H9 (cell line): ENCODE results near the gene ACO1. TPM values are rescaled to one million over a fixed set of nuclear protein-coding genes. Genes with fewer than 3 reads are reported as not detected.

Source experiments
- DNase-seq: peaks from one replicate; pipeline ENCODE4 v3.0.0-alpha.2; 2017
- H2AFZ ChIP-seq: one replicate; pipeline ENCODE4 v1.6.1; 2013; ENCODE audit warnings: mild to moderate bottlenecking, low read length, control low read depth, moderate library complexity
- H2AK5ac ChIP-seq: 2 replicates; pipeline ENCODE4 v1.6.1; 2013; ENCODE audit warnings: low read length, control low read depth, mixed read lengths; ENCODE audit not compliant: insufficient read length
- H2BK120ac ChIP-seq: one replicate; pipeline ENCODE4 v1.6.1; 2013; ENCODE audit warnings: low read depth, mild to moderate bottlenecking, low read length, control low read depth, inconsistent platforms; ENCODE audit not compliant: poor library complexity, severe bottlenecking
- H2BK12ac ChIP-seq: 2 replicates; pipeline ENCODE4 v1.6.1; 2013; ENCODE audit warnings: low read length, control low read depth, mixed read lengths, low read depth; ENCODE audit not compliant: insufficient read length
- H2BK15ac ChIP-seq: 2 replicates; pipeline ENCODE4 v1.6.1; 2013; ENCODE audit warnings: low read depth, low read length, control low read depth
- H2BK20ac ChIP-seq: one replicate; pipeline ENCODE4 v1.6.1; 2013; ENCODE audit warnings: low read depth, mild to moderate bottlenecking, low read length, control low read depth, inconsistent platforms; ENCODE audit not compliant: poor library complexity, severe bottlenecking
- H2BK5ac ChIP-seq: 2 replicates; pipeline ENCODE4 v1.6.1; 2013; ENCODE audit warnings: low read length, control low read depth, mixed read lengths; ENCODE audit not compliant: insufficient read length
- H3K14ac ChIP-seq: 2 replicates; pipeline ENCODE4 v1.6.1; 2013; ENCODE audit warnings: low read length, control low read depth; ENCODE audit not compliant: insufficient read depth
- H3K18ac ChIP-seq: 2 replicates; pipeline ENCODE4 v1.6.1; 2013; ENCODE audit warnings: low read depth, mild to moderate bottlenecking, mixed read lengths, low read length, control low read depth; ENCODE audit not compliant: insufficient read length
- H3K23ac ChIP-seq: 2 replicates; pipeline ENCODE4 v1.6.1; 2013; ENCODE audit warnings: low read length, control low read depth, mixed read lengths, low read depth; ENCODE audit not compliant: insufficient read length
- H3K23me2 ChIP-seq: 2 replicates; pipeline ENCODE4 v1.6.1; 2013; ENCODE audit warnings: low read depth, mild to moderate bottlenecking, mixed read lengths, low read length, control low read depth; ENCODE audit not compliant: insufficient read length, poor library complexity, severe bottlenecking
- H3K27ac ChIP-seq: 2 replicates; pipeline ENCODE4 v1.5.1; 2013; ENCODE audit warnings: low read length, control low read depth, mixed read lengths, low read depth; ENCODE audit not compliant: insufficient read length
- H3K27me3 ChIP-seq: 2 replicates; pipeline ENCODE4 v1.6.1; 2013; ENCODE audit warnings: low read length, control low read depth, inconsistent platforms; ENCODE audit not compliant: insufficient read depth
- H3K4ac ChIP-seq: 2 replicates; pipeline ENCODE4 v1.6.1; 2013; ENCODE audit warnings: low read depth, mild to moderate bottlenecking, control low read depth, inconsistent platforms, low read length, moderate library complexity
- H3K4me1 ChIP-seq: 2 replicates; pipeline ENCODE4 v1.6.1; 2013; ENCODE audit warnings: low read length, control low read depth, inconsistent platforms; ENCODE audit not compliant: insufficient read depth
- H3K4me2 ChIP-seq: 2 replicates; pipeline ENCODE4 v1.6.1; 2013; ENCODE audit warnings: low read length, control low read depth, mixed read lengths; ENCODE audit not compliant: insufficient read length, insufficient read depth
- H3K56ac ChIP-seq: 2 replicates; pipeline ENCODE4 v1.6.1; 2013; ENCODE audit warnings: low read depth, mild to moderate bottlenecking, mixed read lengths, low read length, control low read depth; ENCODE audit not compliant: insufficient read length
- H3K79me1 ChIP-seq: 2 replicates; pipeline ENCODE4 v1.6.1; 2013; ENCODE audit warnings: low read depth, mild to moderate bottlenecking, moderate library complexity, low read length, control low read depth, inconsistent platforms; ENCODE audit not compliant: insufficient read depth, poor library complexity, severe bottlenecking
- H3K79me2 ChIP-seq: 2 replicates; pipeline ENCODE4 v1.6.1; 2013; ENCODE audit warnings: low read length, control low read depth, inconsistent platforms; ENCODE audit not compliant: insufficient read depth
- H3K9ac ChIP-seq: 2 replicates; pipeline ENCODE4 v1.6.1; 2013; ENCODE audit warnings: low read length, control low read depth, mixed read lengths; ENCODE audit not compliant: insufficient read length; ENCODE audit errors: extremely low read depth
- H3K9me3 ChIP-seq: one replicate; pipeline ENCODE4 v1.6.1; 2013; ENCODE audit warnings: low read depth, low read length, inconsistent platforms; ENCODE audit not compliant: control insufficient read depth
- H3T11ph ChIP-seq: one replicate; pipeline ENCODE4 v1.6.1; 2013; ENCODE audit warnings: mild to moderate bottlenecking, low read length, control low read depth, inconsistent platforms
- H4K20me1 ChIP-seq: one replicate; pipeline ENCODE4 v1.6.1; 2013; ENCODE audit not compliant: control insufficient read depth, insufficient read length, insufficient read depth
- H4K5ac ChIP-seq: 2 replicates; pipeline ENCODE4 v1.6.1; 2013; ENCODE audit warnings: low read depth, mild to moderate bottlenecking, mixed read lengths, low read length, control low read depth; ENCODE audit not compliant: insufficient read length
- H4K8ac ChIP-seq: replicated peaks from 2 replicates; pipeline ENCODE4 v1.6.1; 2013; ENCODE audit warnings: low read length, control low read depth, mixed read lengths, low read depth; ENCODE audit not compliant: insufficient read length
- H4K91ac ChIP-seq: 2 replicates; pipeline ENCODE4 v1.6.1; 2013; ENCODE audit warnings: low read depth, mild to moderate bottlenecking, moderate library complexity, mixed read lengths, low read length, control low read depth; ENCODE audit not compliant: insufficient read length
- H3K27ac Mint-ChIP-seq, 3 experiments: 2 replicates in 2 of 3; 3 replicates in 1 of 3; pipeline ENCODE4 v1.8.0; 2020 to 2021; ENCODE audit warnings: mixed read lengths in 3 of 3, mild to moderate bottlenecking in 1 of 3, moderate library complexity in 1 of 3
- H3K27me3 Mint-ChIP-seq: 2 replicates; pipeline ENCODE4 v1.8.0; 2021; ENCODE audit warnings: low read depth, mild to moderate bottlenecking, moderate library complexity, mixed read lengths
- H3K36me3 Mint-ChIP-seq, 3 experiments: 2 replicates in 2 of 3; 3 replicates in 1 of 3; pipeline ENCODE4 v1.8.0; 2020 to 2021; ENCODE audit warnings: low read depth in 3 of 3, mixed read lengths in 3 of 3; ENCODE audit not compliant: insufficient read depth in 1 of 3
- H3K4me1 Mint-ChIP-seq, 2 experiments: 2 replicates each; pipeline ENCODE4 v1.8.0; 2020; ENCODE audit warnings: mixed read lengths in 2 of 2
- H3K4me3 Mint-ChIP-seq, 2 experiments: 2 replicates in 1 of 2; 3 replicates in 1 of 2; pipeline ENCODE4 v1.8.0; 2020 to 2021; ENCODE audit warnings: mild to moderate bottlenecking in 2 of 2, mixed read lengths in 2 of 2, moderate library complexity in 1 of 2
- H3K9me3 Mint-ChIP-seq, 2 experiments: 2 replicates in 1 of 2; 3 replicates in 1 of 2; pipeline ENCODE4 v1.8.0; 2020; ENCODE audit warnings: mild to moderate bottlenecking in 2 of 2, mixed read lengths in 2 of 2, moderate library complexity in 1 of 2
- WGBS: extraction: QIAGEN DNeasy Blood & Tissue Kit; methylation state at CpG from one replicate; pipeline ENCODE4 v1.1.7; 2013; ENCODE audit warnings: missing lambda C conversion rate, low lambda C conversion rate, mixed read lengths; ENCODE audit not compliant: insufficient read length; ENCODE audit errors: extremely low coverage; 5-methylcytosine and 5-hydroxymethylcytosine counted together
- total RNA-seq: library from RNA; stranded (reverse); gene quantifications from 2 replicates; pipeline ENCODE4 v1.2.1, GENCODE V29; 2021
- TF ChIP-seq, protein P1 (sequence below): fragments of 200-600 bp; sonication (generic); conservative IDR thresholded peaks from 3 replicates; pipeline ENCODE4 v1.8.0; 2021; ENCODE audit warnings: antibody characterized with exemption, mild to moderate bottlenecking

Gene ACO1
- total RNA-seq, 1 experiment from 2014 or later = 44.5 TPM

DNA sequence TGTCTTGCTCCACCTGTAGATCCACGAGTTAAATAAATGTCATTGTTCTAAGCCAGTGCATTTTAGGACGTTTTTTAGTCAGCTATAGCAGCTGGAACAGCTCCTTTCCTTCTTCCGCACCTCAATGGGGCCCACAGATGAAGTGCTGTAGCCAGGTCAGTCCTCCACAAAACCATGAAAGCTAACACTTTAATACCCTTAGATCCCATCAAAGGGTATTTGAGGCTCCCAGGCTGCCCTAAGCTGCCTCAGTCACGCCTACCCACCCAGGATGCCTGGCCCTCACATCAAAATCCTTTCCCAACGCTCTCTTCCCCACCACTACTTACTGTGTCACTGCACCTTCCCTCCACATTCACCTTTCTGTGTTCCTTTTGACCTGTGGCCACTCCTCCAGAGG lies 44.1 kb upstream of the ACO1 start:
- H3K4me2 ChIP-seq = no peak overlapping the region
- H3K23me2 ChIP-seq = peaks cover 3% of the 10 kb centered on the region
- no peaks in the 10 kb centered on the region; a peak in 2 of 7 replicates for H3K36me3 Mint-ChIP-seq
- H4K91ac ChIP-seq = no peak overlapping the region
- H3K56ac ChIP-seq = no peak overlapping the region
- peaks cover 10% of the 10 kb centered on the region for H3K4me1 ChIP-seq
- H3K27me3 ChIP-seq = no peaks in the 10 kb centered on the region
- H3K9ac ChIP-seq = no peak overlapping the region
- no peak overlapping the region for H3K27ac ChIP-seq
- H2BK15ac ChIP-seq = no peak overlapping the region
- H2AFZ ChIP-seq = no peak overlapping the region
- H3K27ac Mint-ChIP-seq = peak overlapping the region in 1 of 3 experiments; percentile 21; a peak in 2 of 7 replicates
- no peak overlapping the region for H3K4me3 Mint-ChIP-seq
- no peak overlapping the region for H4K8ac ChIP-seq
- no peaks in the 10 kb centered on the region for H3K27me3 Mint-ChIP-seq
- H3K9me3 ChIP-seq = no peaks in the 10 kb centered on the region
- H2BK5ac ChIP-seq = no peak overlapping the region
- H3K9me3 Mint-ChIP-seq = no peaks in the 10 kb centered on the region; a peak in 1 of 5 replicates
- H2BK120ac ChIP-seq = no peak overlapping the region
- no peaks in the 10 kb centered on the region for H3K79me2 ChIP-seq
- no peak overlapping the region for H2AK5ac ChIP-seq
- H4K20me1 ChIP-seq = no peaks in the 10 kb centered on the region
- H3K23ac ChIP-seq = no peak overlapping the region
- no peak overlapping the region for H3K14ac ChIP-seq
- TF ChIP-seq, protein P1, sequence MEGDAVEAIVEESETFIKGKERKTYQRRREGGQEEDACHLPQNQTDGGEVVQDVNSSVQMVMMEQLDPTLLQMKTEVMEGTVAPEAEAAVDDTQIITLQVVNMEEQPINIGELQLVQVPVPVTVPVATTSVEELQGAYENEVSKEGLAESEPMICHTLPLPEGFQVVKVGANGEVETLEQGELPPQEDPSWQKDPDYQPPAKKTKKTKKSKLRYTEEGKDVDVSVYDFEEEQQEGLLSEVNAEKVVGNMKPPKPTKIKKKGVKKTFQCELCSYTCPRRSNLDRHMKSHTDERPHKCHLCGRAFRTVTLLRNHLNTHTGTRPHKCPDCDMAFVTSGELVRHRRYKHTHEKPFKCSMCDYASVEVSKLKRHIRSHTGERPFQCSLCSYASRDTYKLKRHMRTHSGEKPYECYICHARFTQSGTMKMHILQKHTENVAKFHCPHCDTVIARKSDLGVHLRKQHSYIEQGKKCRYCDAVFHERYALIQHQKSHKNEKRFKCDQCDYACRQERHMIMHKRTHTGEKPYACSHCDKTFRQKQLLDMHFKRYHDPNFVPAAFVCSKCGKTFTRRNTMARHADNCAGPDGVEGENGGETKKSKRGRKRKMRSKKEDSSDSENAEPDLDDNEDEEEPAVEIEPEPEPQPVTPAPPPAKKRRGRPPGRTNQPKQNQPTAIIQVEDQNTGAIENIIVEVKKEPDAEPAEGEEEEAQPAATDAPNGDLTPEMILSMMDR = no peak
- H4K5ac ChIP-seq = no peak overlapping the region
- no CpG with 5 or more reads among the region's 5 CpGs for WGBS
- H3K4me1 Mint-ChIP-seq = peaks cover 27 to 28% of the 10 kb centered on the region in 2 experiments
- no peak overlapping the region for H3K4ac ChIP-seq
- no peaks in the 10 kb centered on the region for H3K79me1 ChIP-seq
- H3T11ph ChIP-seq = no peak overlapping the region
- no peak overlapping the region for H2BK20ac ChIP-seq
- H2BK12ac ChIP-seq = no peak overlapping the region
- H3K18ac ChIP-seq = no peak overlapping the region
- no peak for DNase-seq
